Ishikawa (cell line): ENCODE data around the gene DCC.

Experiments
- CEBPB ChIP-seq: IDR thresholded peaks from 2 replicates; pipeline ENCODE4 v1.6.1; 2012
- CREB1 ChIP-seq: IDR thresholded peaks from 2 replicates; pipeline ENCODE4 v1.6.1; 2012; ENCODE audit warnings: low read depth
- EP300 ChIP-seq: IDR thresholded peaks from 2 replicates; pipeline ENCODE4 v1.6.1; 2012; ENCODE audit warnings: borderline replicate concordance
- MAX ChIP-seq: IDR thresholded peaks from 2 replicates; pipeline ENCODE4 v1.6.1; 2012
- NFIC ChIP-seq: IDR thresholded peaks from 2 replicates; pipeline ENCODE4 v1.6.1; 2012
- RAD21 ChIP-seq: IDR thresholded peaks from 2 replicates; pipeline ENCODE4 v1.6.1; 2012; ENCODE audit warnings: low read depth
- TAF1 ChIP-seq: IDR thresholded peaks from 2 replicates; pipeline ENCODE4 v1.6.1; 2012; ENCODE audit warnings: low read depth, mild to moderate bottlenecking
- TCF12 ChIP-seq: IDR thresholded peaks from 2 replicates; pipeline ENCODE4 v1.6.1; 2012; ENCODE audit warnings: low read depth
- USF1 ChIP-seq: IDR thresholded peaks from 2 replicates; pipeline ENCODE4 v1.6.1; 2012
- YY1 ChIP-seq: IDR thresholded peaks from 2 replicates; pipeline ENCODE4 v1.6.1; 2012; ENCODE audit warnings: low read depth

GRCh38 chr18:53360501-53361443 is 1020.8 kb downstream of the DCC start:
- no peak for TF ChIP-seq EP300
- TF ChIP-seq YY1, result no peak
- no peak for TF ChIP-seq MAX
- no peak for TF ChIP-seq TCF12
- no peak for TF ChIP-seq CEBPB
- TF ChIP-seq NFIC, result no peak
- TF ChIP-seq TAF1, result no peak
- no peak for TF ChIP-seq USF1
- TF ChIP-seq RAD21, result no peak
- TF ChIP-seq CREB1, result no peak
